ENCODE measurements around the gene SH3RF2.

DNA sequence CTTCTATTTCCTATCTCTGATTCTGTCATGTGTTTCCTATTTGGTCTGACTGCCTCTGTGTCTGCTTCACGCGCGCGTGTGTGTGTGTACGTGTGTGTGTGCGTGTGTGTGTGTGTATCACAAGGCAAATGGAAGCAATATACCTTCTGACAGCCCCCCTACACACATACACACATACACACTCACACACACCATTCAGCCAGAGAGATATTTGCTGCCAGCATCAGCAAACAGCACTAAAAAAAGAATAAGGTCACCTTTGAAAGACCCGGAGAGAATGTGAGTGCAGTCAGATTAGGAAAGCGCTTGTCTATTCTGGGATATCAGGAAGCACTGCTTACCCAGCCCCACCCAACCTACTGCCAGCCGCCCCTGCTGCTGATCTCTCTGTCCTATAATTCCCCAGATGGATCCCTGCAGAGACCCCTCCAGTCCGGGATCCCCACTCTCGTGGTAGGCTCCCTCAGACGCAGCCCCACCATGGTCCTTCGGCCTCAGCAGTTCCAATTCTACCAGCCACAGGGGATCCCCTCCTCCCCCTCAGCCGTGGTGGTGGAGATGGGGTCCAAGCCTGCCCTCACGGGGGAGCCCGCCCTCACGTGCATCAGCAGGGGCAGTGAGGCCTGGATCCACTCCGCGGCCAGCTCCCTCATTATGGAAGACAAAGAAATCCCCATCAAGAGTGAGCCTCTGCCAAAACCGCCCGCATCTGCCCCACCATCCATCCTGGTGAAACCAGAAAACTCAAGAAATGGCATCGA, 123.3 kb downstream of the SH3RF2 start:
- no peak for TF ChIP-seq GATA3 (IDR thresholded peaks at IDR 0.05; ENCODE audit: low read depth, low read length)
- TF ChIP-seq GATA2 (IDR thresholded peaks at IDR 0.05; ENCODE audit: low read depth, low read length) = no peak
